ENCODE measurements around the gene KRTAP4-5.
"Not testable (repeated sequence)": the region's sequence is repeated elsewhere in the genome, so short reads cannot be mapped to it uniquely, and the experiment has no call there.

Gene KRTAP4-5

DNA sequence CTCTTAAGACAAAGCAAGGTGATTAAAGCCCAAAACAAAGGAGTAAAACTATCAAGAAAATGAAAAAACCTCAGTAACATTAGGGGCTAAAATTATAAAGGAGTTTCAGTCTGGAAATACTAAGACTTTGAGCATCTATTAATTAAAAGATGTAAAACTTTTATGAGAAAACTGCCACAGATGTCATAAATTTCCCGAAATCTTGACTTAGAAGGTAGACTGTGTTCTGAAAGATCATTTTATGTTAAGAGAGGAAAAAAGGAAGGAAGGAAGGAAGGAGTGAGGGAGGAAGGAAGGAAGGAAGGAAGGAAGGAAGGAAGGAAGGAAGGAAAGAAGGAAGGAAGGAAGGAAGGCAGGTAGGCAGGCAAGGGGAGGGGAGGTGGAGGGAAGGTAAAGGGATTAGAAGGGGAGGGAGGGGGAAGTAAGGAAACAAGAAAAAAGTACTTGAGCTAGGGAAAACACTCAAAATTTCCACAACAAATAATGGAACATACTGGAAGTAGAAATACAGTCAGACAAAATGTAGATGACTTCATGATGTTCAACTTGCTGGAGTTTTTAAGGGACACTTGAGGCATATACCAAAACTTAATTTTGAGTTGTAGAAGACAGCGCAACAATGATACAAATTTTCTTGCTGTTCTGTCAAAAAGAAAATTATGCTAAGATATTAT, 2.0 kb downstream of the KRTAP4-5 start:
- no peak for DNase-seq (ENCODE audit: low spot score)

- DNase-seq (ENCODE audit: low spot score) = no peak
Measured at GRCh38 chr17:41145261-41145660, 4.4 kb downstream of the KRTAP4-5 start.

GRCh38 chr17:41144846-41145245, 4.8 kb downstream of the KRTAP4-5 start:
- no peak for DNase-seq (ENCODE audit: low spot score)

- DNase-seq (ENCODE audit: low spot score) = no peak
Measured at GRCh38 chr17:41141361-41141760, 8.3 kb downstream of the KRTAP4-5 start.

DNA sequence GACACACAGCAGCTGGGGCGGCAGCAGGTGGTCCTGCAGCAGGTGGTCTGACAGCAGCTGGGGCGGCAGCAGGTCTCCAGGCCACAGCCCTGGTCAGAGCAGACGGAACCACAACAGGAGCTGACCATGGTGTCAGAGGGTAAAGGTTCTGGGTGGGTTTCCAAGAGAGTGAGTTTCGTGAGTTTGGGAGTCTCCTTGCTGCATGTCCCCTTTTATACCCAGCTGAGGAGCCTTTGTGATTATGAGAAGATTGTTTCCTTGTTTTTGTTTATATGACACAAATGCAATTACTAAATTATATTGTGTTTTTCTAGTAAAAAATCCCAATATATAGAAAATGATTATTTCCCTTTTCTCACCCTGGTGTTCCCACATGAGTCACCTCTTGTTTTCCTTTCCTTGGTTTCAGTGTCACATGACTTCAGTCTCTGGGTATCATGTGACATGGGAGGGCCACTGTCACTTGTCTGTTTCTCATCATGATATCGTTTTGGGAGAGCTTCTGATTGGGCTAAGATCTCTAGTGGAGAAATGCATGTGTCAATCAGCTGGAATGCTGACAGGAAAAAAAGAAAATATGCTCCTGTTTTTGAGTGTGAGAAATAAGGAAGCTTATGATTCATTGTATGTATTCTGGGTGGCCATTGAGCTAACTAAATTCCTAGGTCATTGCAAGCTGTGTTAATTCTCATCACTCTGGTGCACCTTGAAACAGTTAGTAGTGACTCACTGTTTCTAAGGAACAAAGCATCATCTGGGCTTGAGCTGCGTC, 9.1 kb downstream of the KRTAP4-5 start, which contains the start of gene KRTAP4-6:
TSS of gene KRTAP4-6 (minus strand) at position 185 of the 772 bp plus-strand sequence. CDS start at position 128, 57 bp downstream.
- DNase-seq (ENCODE audit: low spot score) = no peak

GRCh38 chr17:41139865-41140264, 9.8 kb downstream of the KRTAP4-5 start:
- DNase-seq (ENCODE audit: low spot score) = not testable (repeated sequence)

- DNase-seq (ENCODE audit: low spot score) = no peak
Measured at GRCh38 chr17:41133880-41134735, 15.5 kb downstream of the KRTAP4-5 start.

GRCh38 chr17:41131979-41132378, 17.6 kb downstream of the KRTAP4-5 start:
- no peak for DNase-seq (ENCODE audit: low spot score)

GRCh38 chr17:41127371-41127770, 22.3 kb downstream of the KRTAP4-5 start:
- DNase-seq (ENCODE audit: low spot score) = no peak

DNA sequence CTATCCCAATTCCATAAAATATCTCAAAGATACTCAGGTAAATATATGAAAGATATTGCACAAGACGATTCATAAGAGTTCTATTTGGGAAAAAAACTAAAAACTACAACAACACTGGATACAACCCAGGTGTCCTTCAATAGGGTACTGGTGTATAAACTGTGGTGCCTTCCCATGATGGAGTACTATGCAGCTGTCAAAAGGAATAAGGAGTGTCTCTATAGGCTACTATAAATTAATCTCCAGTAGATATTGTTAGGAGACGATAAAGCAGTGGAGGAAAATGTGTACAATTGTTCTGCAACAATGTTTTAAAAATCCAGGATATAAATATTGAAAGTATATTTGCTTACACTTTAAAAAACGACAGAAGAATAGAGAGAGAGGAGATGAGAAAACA, 23.2 kb downstream of the KRTAP4-5 start:
- no peak for DNase-seq (ENCODE audit: low spot score)

GRCh38 chr17:41125064-41125463, 24.6 kb downstream of the KRTAP4-5 start:
- DNase-seq (ENCODE audit: low spot score) = no peak

GRCh38 chr17:41123991-41124371, 25.6 kb downstream of the KRTAP4-5 start, which contains the start of gene KRTAP4-12:
Gene KRTAP4-12 (minus strand): TSS chr17:41124182. CDS start chr17:41124122, 60 bp downstream.
- DNase-seq (ENCODE audit: low spot score) = not testable (repeated sequence)

GRCh38 chr17:41123292-41123990, 26.2 kb downstream of the KRTAP4-5 start:
- DNase-seq (ENCODE audit: low spot score) = not testable (repeated sequence)

DNA sequence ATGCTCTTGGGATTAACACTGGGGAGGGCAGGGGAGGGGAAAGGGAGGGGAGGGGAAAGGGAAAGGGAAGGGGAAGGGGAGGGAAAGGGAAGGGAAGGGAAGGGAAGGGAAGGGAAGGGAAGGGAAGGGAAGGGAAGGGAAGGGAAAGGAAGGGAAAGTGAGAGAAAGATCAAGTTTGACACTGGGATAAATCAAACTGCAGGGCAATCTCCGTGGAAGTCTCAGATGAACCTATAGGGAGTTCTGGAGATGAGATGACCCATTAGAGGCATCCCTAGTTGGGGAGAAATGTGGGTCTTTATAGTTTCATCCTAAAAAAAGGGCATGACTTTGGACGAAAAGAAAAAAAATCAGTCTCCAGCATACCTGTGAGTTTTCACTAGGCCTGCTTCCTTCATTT, 27.9 kb downstream of the KRTAP4-5 start:
- DNase-seq (ENCODE audit: low spot score) = no peak

DNA sequence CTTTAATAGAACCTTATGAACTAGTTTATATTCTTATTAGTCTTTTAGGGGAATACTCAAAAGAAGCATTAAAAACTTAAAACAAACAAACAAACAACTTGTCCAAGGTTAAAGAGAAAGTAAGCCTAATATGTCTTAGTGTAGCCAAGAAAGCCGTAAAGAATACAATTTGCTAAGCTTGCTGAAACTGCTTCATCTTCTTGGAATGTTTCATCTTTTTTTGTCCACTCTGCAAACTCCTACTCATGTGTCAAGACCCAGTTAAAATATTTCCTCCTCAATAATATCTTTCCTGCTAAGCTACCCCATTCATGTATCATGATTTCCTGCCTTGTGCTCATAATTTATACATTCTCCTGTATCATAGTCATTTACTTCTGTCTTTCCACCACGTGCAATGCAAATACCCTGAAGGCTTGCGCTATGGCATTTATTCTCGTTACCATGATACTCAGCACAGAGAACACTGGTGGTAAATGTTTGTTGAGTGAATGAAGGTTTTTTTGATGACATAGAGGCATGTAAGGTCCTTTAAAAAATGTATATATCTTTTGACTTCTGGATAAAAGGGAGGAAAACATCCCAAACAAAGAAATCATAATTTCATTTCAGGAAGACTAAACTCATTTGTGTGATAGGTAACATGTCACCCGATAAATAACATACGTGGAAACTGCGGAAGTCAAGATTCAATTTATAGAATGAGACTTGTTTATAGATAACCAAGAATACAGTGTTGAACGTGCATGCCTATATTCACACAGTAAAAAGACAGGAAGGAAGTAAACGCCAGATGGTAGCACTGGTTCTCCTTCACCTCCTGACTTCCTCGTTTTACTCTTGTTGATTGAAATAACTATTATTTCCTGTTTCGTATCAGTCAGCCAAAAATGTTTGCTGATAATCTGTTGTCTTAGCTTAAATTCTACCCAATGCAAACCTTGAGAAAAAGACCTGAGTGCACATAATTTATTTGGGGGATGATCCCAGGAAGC, 29.6 kb downstream of the KRTAP4-5 start:
- DNase-seq (ENCODE audit: low spot score) = not testable (repeated sequence)

GRCh38 chr17:41118721-41119120, 30.9 kb downstream of the KRTAP4-5 start:
- no peak for DNase-seq (ENCODE audit: low spot score)

GRCh38 chr17:41117846-41118386, 31.7 kb downstream of the KRTAP4-5 start, which contains the start of gene KRTAP4-11:
Gene KRTAP4-11 (minus strand): TSS chr17:41118373. CDS start chr17:41118315, 58 bp downstream.
- not testable (repeated sequence) for DNase-seq (ENCODE audit: low spot score)

- no peak for DNase-seq (ENCODE audit: low spot score)
Measured at GRCh38 chr17:41116297-41116696, 33.3 kb downstream of the KRTAP4-5 start.

GRCh38 chr17:41111151-41111885, 38.3 kb downstream of the KRTAP4-5 start:
- no peak for DNase-seq (ENCODE audit: low spot score)
